ENCODE measurements around the gene DNM3. TPM values are rescaled to one million over a fixed set of nuclear protein-coding genes. Genes with fewer than 3 reads are reported as not detected.

The DNM3 gene
- polyA plus RNA-seq, 1 of the 3 experiments (the other 2 are of a cell fraction), result 0.43 TPM

- CTCF ChIA-PET, result interaction anchor here (0.6 to 2.9 kb wide), 10 partner anchors 15 to 357 kb away, joined by 3 to 15 read pairs (median 4); no protein-coding TSS in a partner anchor
- no peak for TF ChIP-seq SMC3 (IDR thresholded peaks at IDR 0.05; ENCODE audit: low read depth, low read length)
- TF ChIP-seq RAD21 (IDR thresholded peaks at IDR 0.05; ENCODE audit: low read length), result no peak
- TF ChIP-seq, protein P1, sequence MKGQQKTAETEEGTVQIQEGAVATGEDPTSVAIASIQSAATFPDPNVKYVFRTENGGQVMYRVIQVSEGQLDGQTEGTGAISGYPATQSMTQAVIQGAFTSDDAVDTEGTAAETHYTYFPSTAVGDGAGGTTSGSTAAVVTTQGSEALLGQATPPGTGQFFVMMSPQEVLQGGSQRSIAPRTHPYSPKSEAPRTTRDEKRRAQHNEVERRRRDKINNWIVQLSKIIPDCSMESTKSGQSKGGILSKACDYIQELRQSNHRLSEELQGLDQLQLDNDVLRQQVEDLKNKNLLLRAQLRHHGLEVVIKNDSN (IDR thresholded peaks at IDR 0.05; ENCODE audit: borderline replicate concordance, low read depth), result peak; percentile 17; the same call in 1 of the 2 replicates
- 0 out of 2 replicates have a peak, but pooled peaks have one; percentile 16 for TF ChIP-seq NFIC (IDR thresholded peaks at IDR 0.05; ENCODE audit: borderline replicate concordance)
- no peak for TF ChIP-seq FOXJ3 (CRISPR knock-in tag; IDR thresholded peaks at IDR 0.05)
- Histone ChIP-seq H3K4me2 (peak overlapping the region; percentile 69), H2AFZ (ENCODE audit: low read depth) (no peak overlapping the region), H3K27me3 (ENCODE audit: insufficient read depth) (no peaks in the 10 kb centered on the region), H3K27ac (ENCODE audit: low read depth in 2 of 2, low read length in 1 of 2) (peak overlapping the region; percentile 97 to 100), H3K4me3 (ENCODE audit: low read depth in 2 of 2, low read length in 1 of 2) (peak overlapping the region in 1 of 2 experiments; percentile 48; a peak in 3 of 4 replicates), H3K9me3 (no peaks in the 10 kb centered on the region), H3K36me3 (replicated peaks in 1 of 2; ENCODE audit: control insufficient read depth in 1 of 2, insufficient read depth in 2 of 2, low read length in 1 of 2) (no peaks in the 10 kb centered on the region), H3F3A (replicated peaks; ENCODE audit: insufficient read depth) (peaks cover 44% of the 10 kb centered on the region), H3K4me1 (ENCODE audit: control insufficient read depth in 1 of 2, insufficient read depth in 2 of 2, low read depth in 1 of 2, low read length in 1 of 2) (peaks cover 49 to 50% of the 10 kb centered on the region in 2 experiments; a peak in 3 of 4 replicates), H3K9ac (peak overlapping the region; percentile 59; the same call in 1 of the 2 replicates), H4K20me1 (ENCODE audit: insufficient read depth) (no peaks in the 10 kb centered on the region), H3K79me2 (ENCODE audit: insufficient read depth) (no peaks in the 10 kb centered on the region), H3K9me2 (no peaks in the 10 kb centered on the region)
- 1% methylated on average over 3 of the region's 3 CpGs for WGBS (ENCODE audit: low lambda C conversion rate)
- POLR2A ChIA-PET, result interaction anchor here (0.6 to 2.0 kb wide), 3 partner anchors 16 to 248 kb away, joined by 3 to 9 read pairs (median 4); no protein-coding TSS in a partner anchor
- DNase-seq, result no peak
These were observed 518.2 kb downstream of the DNM3 start for GRCh38 chr1:172359491-172359999.

DNA sequence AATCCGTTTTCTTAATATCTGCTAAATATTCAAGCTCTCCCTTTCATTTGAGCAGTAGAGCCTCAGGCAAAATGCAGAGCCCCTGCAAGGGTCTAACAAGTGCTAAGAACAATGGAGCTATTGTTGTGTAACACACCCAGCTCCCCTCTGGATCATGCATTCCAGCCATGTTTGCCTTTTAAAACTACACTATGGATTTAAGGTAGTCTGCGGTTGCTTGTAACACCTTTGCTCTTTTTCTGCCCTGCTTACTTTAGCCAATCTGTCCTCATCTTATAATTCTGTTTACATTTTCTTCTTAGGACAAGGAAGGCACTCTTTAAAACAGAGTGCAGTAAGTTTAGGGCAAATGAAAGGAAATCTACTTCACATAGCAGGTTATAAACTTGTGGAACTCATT is 519.2 kb downstream of the DNM3 start:
- Histone ChIP-seq H3K4me3 (ENCODE audit: low read depth in 2 of 2, low read length in 1 of 2) (no peak overlapping the region), H4K20me1 (ENCODE audit: insufficient read depth) (no peaks in the 10 kb centered on the region), H3K36me3 (replicated peaks in 1 of 2; ENCODE audit: control insufficient read depth in 1 of 2, insufficient read depth in 2 of 2, low read length in 1 of 2) (no peaks in the 10 kb centered on the region), H3K9me3 (no peaks in the 10 kb centered on the region), H3K79me2 (ENCODE audit: insufficient read depth) (no peaks in the 10 kb centered on the region), H2AFZ (ENCODE audit: low read depth) (no peak overlapping the region), H3K27ac (ENCODE audit: low read depth in 2 of 2, low read length in 1 of 2) (peak overlapping the region; percentile 97 to 100), H3K9ac (no peak overlapping the region), H3K4me2 (peak overlapping the region; percentile 69; the same call in 1 of the 2 replicates), H3K9me2 (no peaks in the 10 kb centered on the region), H3K27me3 (ENCODE audit: insufficient read depth) (no peaks in the 10 kb centered on the region), H3F3A (replicated peaks; ENCODE audit: insufficient read depth) (peaks cover 38% of the 10 kb centered on the region), H3K4me1 (ENCODE audit: control insufficient read depth in 1 of 2, insufficient read depth in 2 of 2, low read depth in 1 of 2, low read length in 1 of 2) (peaks cover 43 to 48% of the 10 kb centered on the region in 2 experiments; a peak in 3 of 4 replicates)
- DNase-seq, result no peak
- no peak for TF ChIP-seq REST (IDR thresholded peaks at IDR 0.05; ENCODE audit: low read depth, low read length)
- TF ChIP-seq SIN3A (IDR thresholded peaks at IDR 0.05; ENCODE audit: borderline replicate concordance, low read depth, low read length), result no peak
- no peak for TF ChIP-seq POLR2AphosphoS5 (IDR thresholded peaks at IDR 0.05; ENCODE audit: low read depth, low read length)
- TF ChIP-seq TAF1 (IDR thresholded peaks at IDR 0.05; ENCODE audit: borderline replicate concordance, low read depth, low read length), result no peak
- TF ChIP-seq ELF1 (IDR thresholded peaks at IDR 0.05), result no peak
- TF ChIP-seq FOXM1 (IDR thresholded peaks at IDR 0.05; ENCODE audit: low read depth), result no peak
- TF ChIP-seq, protein P2, sequence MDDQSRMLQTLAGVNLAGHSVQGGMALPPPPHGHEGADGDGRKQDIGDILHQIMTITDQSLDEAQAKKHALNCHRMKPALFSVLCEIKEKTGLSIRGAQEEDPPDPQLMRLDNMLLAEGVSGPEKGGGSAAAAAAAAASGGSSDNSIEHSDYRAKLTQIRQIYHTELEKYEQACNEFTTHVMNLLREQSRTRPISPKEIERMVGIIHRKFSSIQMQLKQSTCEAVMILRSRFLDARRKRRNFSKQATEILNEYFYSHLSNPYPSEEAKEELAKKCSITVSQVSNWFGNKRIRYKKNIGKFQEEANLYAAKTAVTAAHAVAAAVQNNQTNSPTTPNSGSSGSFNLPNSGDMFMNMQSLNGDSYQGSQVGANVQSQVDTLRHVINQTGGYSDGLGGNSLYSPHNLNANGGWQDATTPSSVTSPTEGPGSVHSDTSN (IDR thresholded peaks at IDR 0.05), result no peak
- TF ChIP-seq EZH2phosphoT487 (IDR thresholded peaks at IDR 0.05; ENCODE audit: borderline replicate concordance, low read depth), result no peak
- TF ChIP-seq RAD21 (IDR thresholded peaks at IDR 0.05; ENCODE audit: low read length), result no peak
- TF ChIP-seq EP300 (IDR thresholded peaks at IDR 0.05; ENCODE audit: borderline replicate concordance in 1 of 2, low read depth in 1 of 2, low read length in 1 of 2), result no peak
- no peak for TF ChIP-seq JUND (IDR thresholded peaks at IDR 0.05)
- TF ChIP-seq FOSL2 (IDR thresholded peaks at IDR 0.05; ENCODE audit: borderline replicate concordance, low read depth), result no peak
- TF ChIP-seq TCF12 (IDR thresholded peaks at IDR 0.05), result no peak
- TF ChIP-seq, protein P1 (IDR thresholded peaks at IDR 0.05; ENCODE audit: borderline replicate concordance, low read depth), result no peak
- TF ChIP-seq, protein P3, sequence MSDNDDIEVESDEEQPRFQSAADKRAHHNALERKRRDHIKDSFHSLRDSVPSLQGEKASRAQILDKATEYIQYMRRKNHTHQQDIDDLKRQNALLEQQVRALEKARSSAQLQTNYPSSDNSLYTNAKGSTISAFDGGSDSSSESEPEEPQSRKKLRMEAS (IDR thresholded peaks at IDR 0.05; ENCODE audit: low read depth), result no peak
- TF ChIP-seq RFX5 (IDR thresholded peaks at IDR 0.05; ENCODE audit: low read length), result no peak
- no peak for TF ChIP-seq RXRA (IDR thresholded peaks at IDR 0.05; ENCODE audit: borderline replicate concordance, low read depth)
- ChIA-PET CTCF (interaction anchor here (1.4 to 2.9 kb wide), 6 partner anchors 13 to 358 kb away, joined by 3 to 15 read pairs (median 5); no protein-coding TSS in a partner anchor), POLR2A (no interaction called here)
- WGBS (ENCODE audit: low lambda C conversion rate), result 50% methylated on average over 2 of the region's 2 CpGs
